IPS DF 4.7 (cell line): Measurements from ENCODE around the gene LTBP1.
"Not testable (repeated sequence)": the region's sequence is repeated elsewhere in the genome, so short reads cannot be mapped to it uniquely, and the experiment has no call there.

Experiments
- DNase-seq: peaks from one replicate; pipeline ENCODE4 v3.0.0-alpha.2; 2013; ENCODE audit warnings: low spot score; ENCODE audit errors: extremely low read depth

Gene LTBP1

GRCh38 chr2:32946314-32947075, at the start of gene LTBP1:
Gene LTBP1, plus strand, starts transcription at chr2:32946953. Its CDS starts 372 bp downstream, at chr2:32947325.
- DNase-seq = no peak

- no peak for DNase-seq
These were observed 46.3 kb upstream of the LTBP1 start for GRCh38 chr2:32900246-32900973.

- no peak for DNase-seq
These were observed 45.4 kb upstream of the LTBP1 start for GRCh38 chr2:32901313-32901712.

- DNase-seq = no peak
These were observed 44.6 kb upstream of the LTBP1 start for GRCh38 chr2:32902174-32902573.

DNA sequence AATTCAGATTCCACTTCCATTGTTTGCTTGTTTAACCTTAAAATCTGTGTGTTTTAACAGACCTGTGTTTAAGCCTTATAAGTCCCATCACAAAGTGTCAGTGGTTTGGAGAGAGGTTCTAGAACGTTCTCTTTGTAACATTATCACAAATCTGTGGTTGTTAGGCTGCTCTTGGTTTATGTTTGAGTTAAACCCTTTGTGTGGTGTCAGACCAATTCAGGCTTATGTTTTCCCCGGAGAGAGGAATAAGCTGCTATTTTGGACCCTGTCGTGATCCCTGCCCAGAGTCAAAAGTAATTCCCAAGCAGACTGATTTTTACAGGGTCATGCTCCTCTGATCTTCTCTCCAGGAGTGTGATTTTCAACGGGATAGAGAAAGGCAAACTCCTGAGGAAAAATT, 43.8 kb upstream of the LTBP1 start:
- DNase-seq = no peak

- DNase-seq = no peak
These were observed 42.7 kb upstream of the LTBP1 start for GRCh38 chr2:32904074-32904473.

GRCh38 chr2:32904751-32905150, 42.0 kb upstream of the LTBP1 start:
- DNase-seq = no peak

GRCh38 chr2:32905270-32905669, 41.5 kb upstream of the LTBP1 start:
- no peak for DNase-seq

DNA sequence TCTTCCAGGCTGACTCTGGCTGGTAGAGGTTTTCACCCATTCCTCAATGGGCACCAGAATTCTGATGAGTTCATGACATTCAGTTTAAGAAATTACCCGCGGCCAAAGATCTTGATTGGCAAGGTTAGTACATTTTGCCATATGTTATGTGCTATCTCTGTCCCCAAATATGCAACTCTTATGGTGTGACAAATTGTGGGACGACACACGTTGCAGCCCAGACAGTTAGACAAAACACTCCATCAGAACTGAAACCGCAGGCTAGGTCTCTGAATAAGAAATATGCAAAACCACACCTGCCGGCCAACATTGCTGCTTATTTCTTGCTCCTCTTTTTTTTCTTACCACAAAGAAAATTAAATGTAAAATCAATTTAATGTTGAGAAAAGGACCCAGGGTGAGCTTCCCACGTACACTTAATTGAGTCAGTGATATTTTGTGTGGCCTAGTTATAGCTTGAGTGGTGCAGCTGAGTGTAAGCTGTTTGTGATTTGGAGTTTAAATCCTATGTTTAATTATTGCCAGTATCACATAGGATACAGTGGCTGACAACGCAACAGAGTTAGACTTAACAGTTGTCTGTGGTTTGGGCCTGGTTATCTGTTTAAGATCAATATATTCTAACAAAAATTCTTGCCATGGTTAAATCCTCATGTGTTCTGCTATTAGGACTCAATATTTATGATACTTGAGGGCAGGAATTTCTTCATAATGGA, 35.7 kb upstream of the LTBP1 start:
- DNase-seq = no peak

- no peak for DNase-seq
These were observed 31.1 kb upstream of the LTBP1 start for GRCh38 chr2:32915694-32916093.

DNA sequence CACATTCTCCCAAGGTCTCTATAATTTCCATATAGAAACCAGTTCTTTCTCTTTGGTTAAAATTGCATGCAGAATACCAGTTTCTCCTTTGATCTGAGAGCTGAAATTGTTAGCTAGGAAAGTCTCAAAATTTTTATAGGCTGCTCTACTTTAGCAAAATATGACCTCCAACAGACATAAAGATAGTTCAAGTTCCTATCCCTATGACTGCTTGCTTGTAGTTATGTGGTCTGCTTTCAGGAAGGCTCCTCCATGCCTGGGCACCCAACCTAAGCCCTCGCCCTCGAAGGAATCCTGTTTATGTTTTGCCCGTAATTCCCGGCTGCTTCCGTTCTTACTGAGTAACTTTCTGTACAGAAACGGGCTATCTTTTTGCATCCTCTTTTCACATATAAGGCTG, 28.0 kb upstream of the LTBP1 start:
- DNase-seq = no peak

DNA sequence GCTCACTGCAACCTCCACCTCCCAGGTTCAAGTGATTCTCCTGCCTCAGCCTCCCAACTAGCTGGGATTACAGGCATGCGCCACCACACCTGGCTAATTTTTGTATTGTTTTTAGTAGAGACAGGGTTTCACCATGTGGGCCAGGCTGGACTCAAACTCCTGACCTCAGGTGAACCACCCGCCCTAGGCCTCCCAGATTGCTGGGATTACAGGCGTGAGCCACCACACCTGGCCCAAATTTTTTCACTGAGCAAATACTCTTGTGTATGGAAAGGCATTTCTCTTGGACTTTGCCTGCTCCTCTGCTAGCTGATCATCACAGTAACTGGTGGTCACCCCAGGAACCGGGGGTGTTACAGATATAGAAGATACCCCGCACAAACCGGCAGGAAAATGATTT, 26.9 kb upstream of the LTBP1 start:
- not testable (repeated sequence) for DNase-seq

DNA sequence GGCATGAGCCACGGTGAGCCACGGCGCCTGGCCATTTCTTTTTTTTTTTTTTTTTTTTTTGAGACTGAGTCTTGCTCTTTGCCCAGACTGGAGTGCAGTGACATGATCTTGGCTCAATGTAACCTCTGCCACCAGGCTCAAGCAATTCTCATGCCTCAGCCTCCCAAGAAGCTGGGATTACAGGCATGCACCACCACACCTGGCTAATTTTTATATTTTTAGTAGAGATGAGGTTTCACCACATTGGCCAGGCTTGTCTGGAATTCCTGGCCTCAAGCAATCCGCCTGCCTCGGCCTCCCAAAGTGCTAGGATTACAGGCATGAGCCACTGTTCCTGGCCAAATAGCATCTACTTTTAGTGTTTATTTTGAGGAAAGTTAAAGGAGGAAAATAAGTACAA, 25.3 kb upstream of the LTBP1 start:
- not testable (repeated sequence) for DNase-seq

DNA sequence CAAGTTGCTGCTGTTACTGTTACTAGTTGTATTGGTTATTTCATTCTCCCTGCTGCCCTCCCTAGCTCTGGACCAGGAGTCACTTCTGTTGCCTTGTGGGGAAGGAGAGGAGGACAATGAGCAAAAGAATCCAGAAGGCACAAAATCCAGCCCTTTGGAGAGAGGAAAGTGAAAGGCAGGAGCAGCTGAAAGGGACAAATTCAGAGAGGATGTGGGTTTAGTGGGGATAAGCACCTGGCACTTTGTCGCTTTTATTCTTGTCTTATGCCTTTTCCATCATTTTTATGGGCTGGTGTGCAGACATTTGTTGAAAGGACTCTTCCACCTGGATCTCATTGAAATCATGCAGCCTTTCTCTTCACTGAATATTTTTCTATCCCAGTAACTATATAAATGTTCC, 24.3 kb upstream of the LTBP1 start:
- DNase-seq = no peak

- no peak for DNase-seq
These were observed 23.6 kb upstream of the LTBP1 start for GRCh38 chr2:32923109-32923508.

- no peak for DNase-seq
These were observed 21.4 kb upstream of the LTBP1 start for GRCh38 chr2:32925283-32925815.

GRCh38 chr2:32925976-32926707, 20.6 kb upstream of the LTBP1 start:
- DNase-seq = no peak

DNA sequence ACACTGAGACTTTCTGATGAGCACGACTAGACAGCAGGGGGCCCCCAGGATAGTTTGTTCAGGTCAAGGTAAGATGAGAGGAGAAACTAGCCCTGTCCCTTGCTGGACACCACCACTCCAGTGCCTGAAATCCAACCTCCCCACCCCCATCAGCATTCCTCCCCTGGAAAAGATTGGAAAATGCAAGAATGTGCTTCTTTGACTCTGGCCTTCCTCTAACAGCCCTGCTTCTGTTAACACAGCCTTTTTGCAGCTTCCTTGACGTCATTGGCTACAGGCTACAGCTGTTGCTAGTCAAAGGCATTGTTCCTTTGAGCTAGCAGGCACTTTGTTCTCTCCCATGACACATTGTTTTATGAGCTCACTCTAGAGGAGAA, 20.1 kb upstream of the LTBP1 start:
- no peak for DNase-seq

DNA sequence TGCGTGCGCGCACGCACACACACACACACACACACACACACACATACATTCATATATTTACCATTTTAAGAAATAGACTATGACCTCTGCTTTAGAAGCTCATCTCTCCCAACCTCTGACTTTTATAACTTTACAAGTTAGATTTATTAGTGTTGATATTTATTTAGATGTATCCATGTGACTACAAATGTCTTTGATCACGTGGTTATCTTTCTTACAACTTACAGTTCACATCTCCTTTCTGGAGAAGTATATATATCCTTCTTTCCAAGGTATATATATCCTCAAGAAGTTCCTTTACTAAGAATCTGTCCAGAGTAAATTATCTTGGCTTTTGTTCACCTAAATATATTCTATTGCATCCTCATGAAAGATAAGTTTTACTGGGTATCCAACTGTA, 16.3 kb upstream of the LTBP1 start:
- no peak for DNase-seq

DNA sequence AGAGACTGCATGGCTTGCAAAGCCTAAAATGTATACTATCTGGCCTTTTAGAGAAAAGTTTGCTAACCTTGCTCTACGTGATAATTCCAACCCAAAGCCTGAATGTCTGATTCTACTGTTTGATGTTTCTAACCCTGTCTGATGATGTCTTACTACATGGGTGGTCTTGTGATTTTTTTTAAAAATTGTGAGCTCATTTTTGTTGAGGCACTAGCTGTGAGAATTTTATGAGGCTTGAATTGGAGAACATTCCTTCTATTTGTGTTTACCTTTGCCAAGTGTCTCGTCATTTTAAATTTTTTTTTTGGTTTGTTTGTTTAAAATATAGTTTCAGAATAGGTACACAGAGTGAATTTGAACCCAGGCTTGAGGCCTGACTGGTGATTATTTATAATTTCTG, 15.2 kb upstream of the LTBP1 start:
- DNase-seq = no peak

- DNase-seq = no peak
These were observed 14.6 kb upstream of the LTBP1 start for GRCh38 chr2:32931945-32932709.
